Type B pancreatic cell (in vitro differentiated cells): ENCODE results near the gene WDFY4. TPM values are rescaled to one million over a fixed set of nuclear protein-coding genes. Genes with fewer than 3 reads are reported as not detected.

ENCODE experiments used
- DNase-seq: peaks from one replicate; pipeline ENCODE4 v3.0.0; 2021; ENCODE audit warnings: mixed read lengths; ENCODE audit not compliant: unreplicated experiment; ENCODE audit errors: extremely low spot score
- H3K27ac Mint-ChIP-seq: 2 replicates; pipeline ENCODE4 v1.8.0; 2021; ENCODE audit warnings: mild to moderate bottlenecking, mixed read lengths
- H3K27me3 Mint-ChIP-seq: 2 replicates; pipeline ENCODE4 v1.8.0; 2021; ENCODE audit warnings: mixed read lengths
- H3K36me3 Mint-ChIP-seq: 2 replicates; pipeline ENCODE4 v1.8.0; 2021; ENCODE audit warnings: mixed read lengths
- H3K4me1 Mint-ChIP-seq: one replicate; pipeline ENCODE4 v1.8.0; 2021; ENCODE audit warnings: mixed read lengths; ENCODE audit not compliant: unreplicated experiment
- H3K4me3 Mint-ChIP-seq: 2 replicates; pipeline ENCODE4 v1.8.0; 2021; ENCODE audit warnings: mild to moderate bottlenecking, mixed read lengths
- H3K9me3 Mint-ChIP-seq: 2 replicates; pipeline ENCODE4 v1.8.0; 2021; ENCODE audit warnings: mixed read lengths
- CTCF ChIP-seq: fragments of 200-600 bp; sonication (generic); conservative IDR thresholded peaks from 2 replicates; pipeline ENCODE4 v1.5.0; 2021; ENCODE audit warnings: antibody characterized with exemption, mild to moderate bottlenecking
- total RNA-seq: library from RNA; stranded (reverse); gene quantifications from 2 replicates; pipeline ENCODE4 v1.2.1, GENCODE V29; 2021; ENCODE audit warnings: low replicate concordance

WDFY4 gene
- total RNA-seq, 1 donor from 2014 or later: 0.05 TPM

GRCh38 chr10:48657416-48657815 is 27.3 kb upstream of the WDFY4 start:
- Mint-ChIP-seq H3K9me3 (no peaks in the 10 kb centered on the region), H3K27ac (no peak overlapping the region), H3K27me3 (peaks cover 69% of the 10 kb centered on the region), H3K36me3 (no peaks in the 10 kb centered on the region), H3K4me3 (no peak overlapping the region), H3K4me1 (peaks cover 5% of the 10 kb centered on the region)
- no peak for DNase-seq
- TF ChIP-seq CTCF: no peak

- peak; percentile 96 for TF ChIP-seq CTCF
- peak overlapping the region; percentile 44 for H3K4me3 Mint-ChIP-seq
Observed at GRCh38 chr10:48658243-48658974, 26.3 kb upstream of the WDFY4 start.

GRCh38 chr10:48658975-48659269 is 25.8 kb upstream of the WDFY4 start:
- no peak overlapping the region for H3K27ac Mint-ChIP-seq
- no peak overlapping the region for H3K4me3 Mint-ChIP-seq
- no peaks in the 10 kb centered on the region for H3K9me3 Mint-ChIP-seq
- H3K36me3 Mint-ChIP-seq: no peaks in the 10 kb centered on the region
- peaks cover 5% of the 10 kb centered on the region for H3K4me1 Mint-ChIP-seq
- DNase-seq: no peak
- H3K27me3 Mint-ChIP-seq: peaks cover 60% of the 10 kb centered on the region
- TF ChIP-seq CTCF: no peak

More at GRCh38 chr10:48658243-48658974, 26.3 kb upstream of the WDFY4 start:
- DNase-seq: peak; percentile 82
- H3K4me1 Mint-ChIP-seq: peaks cover 5% of the 10 kb centered on the region
- peaks cover 62% of the 10 kb centered on the region for H3K27me3 Mint-ChIP-seq
- no peaks in the 10 kb centered on the region for H3K9me3 Mint-ChIP-seq
- no peaks in the 10 kb centered on the region for H3K36me3 Mint-ChIP-seq
- H3K27ac Mint-ChIP-seq: peak overlapping the region; percentile 68

GRCh38 chr10:48659790-48660189 is 24.9 kb upstream of the WDFY4 start:
- DNase-seq: no peak
- H3K27ac Mint-ChIP-seq: no peak overlapping the region
- H3K4me1 Mint-ChIP-seq: peaks cover 5% of the 10 kb centered on the region
- no peak overlapping the region for H3K4me3 Mint-ChIP-seq
- H3K36me3 Mint-ChIP-seq: no peaks in the 10 kb centered on the region
- no peaks in the 10 kb centered on the region for H3K9me3 Mint-ChIP-seq
- peak; percentile 73 for TF ChIP-seq CTCF
- H3K27me3 Mint-ChIP-seq: peaks cover 57% of the 10 kb centered on the region

GRCh38 chr10:48661441-48661840 is 23.2 kb upstream of the WDFY4 start:
- Mint-ChIP-seq H3K36me3 (no peaks in the 10 kb centered on the region), H3K4me3 (no peak overlapping the region), H3K27me3 (peaks cover 52% of the 10 kb centered on the region), H3K27ac (no peak overlapping the region), H3K9me3 (no peaks in the 10 kb centered on the region), H3K4me1 (peaks cover 5% of the 10 kb centered on the region)
- DNase-seq: no peak
- no peak for TF ChIP-seq CTCF
